ENCODE data around the gene TLCD4. TPM values are rescaled to one million over a fixed set of nuclear protein-coding genes. Genes with fewer than 3 reads are reported as not detected.

TLCD4 gene
- total and polyA plus RNA-seq, 2 of the 13 experiments (the other 11 are each of a cell fraction or from before 2014, with no cell fraction given) = 4.7 to 14.5 TPM

DNA sequence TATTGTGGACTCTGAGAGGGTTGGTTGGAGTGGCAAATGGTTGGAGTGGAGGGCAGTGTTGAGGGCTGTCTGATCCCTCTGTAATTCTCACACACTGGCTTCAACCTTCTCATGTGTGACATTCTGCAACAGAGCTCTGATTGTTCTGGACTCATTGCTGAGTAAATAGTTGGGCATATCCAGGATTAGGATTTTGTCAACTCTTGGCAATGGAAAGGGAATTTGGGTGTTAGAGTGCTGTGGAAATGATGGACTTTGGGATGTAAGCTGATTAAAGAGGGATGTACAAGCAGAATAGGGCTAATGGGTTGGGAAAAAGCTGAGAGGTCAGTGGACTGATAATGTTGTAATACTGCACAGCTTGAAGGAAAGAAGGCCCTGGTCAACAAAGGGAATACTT lies 16.5 kb downstream of the TLCD4 start (continued):
- TF ChIP-seq MIXL1 (CRISPR knock-in tag; IDR thresholded peaks at IDR 0.05) (0 out of 2 replicates have a peak, but pooled peaks have one; percentile 50), SMAD9 (CRISPR knock-in tag; IDR thresholded peaks at IDR 0.05) (no peak), SSRP1 (CRISPR knock-in tag; IDR thresholded peaks at IDR 0.05) (no peak), DR1 (CRISPR knock-in tag; IDR thresholded peaks at IDR 0.05) (no peak), RXRB (CRISPR knock-in tag; IDR thresholded peaks at IDR 0.05; ENCODE audit: borderline replicate concordance) (0 out of 2 replicates have a peak, but pooled peaks have one; percentile 16), XRCC5 (optimal IDR thresholded peaks at IDR 0.05; ENCODE audit: low read length) (no peak), ZNF670 (CRISPR knock-in tag; IDR thresholded peaks at IDR 0.05; ENCODE audit: borderline replicate concordance) (no peak), ZNF761 (CRISPR knock-in tag; conservative IDR thresholded peaks at IDR 0.05) (no peak), SATB2 (CRISPR knock-in tag; IDR thresholded peaks at IDR 0.05) (no peak), PAX8 (CRISPR knock-in tag; IDR thresholded peaks at IDR 0.05; ENCODE audit: borderline replicate concordance) (no peak), ZNF672 (CRISPR knock-in tag; IDR thresholded peaks at IDR 0.05) (no peak), ZNF674 (CRISPR knock-in tag; IDR thresholded peaks at IDR 0.05; ENCODE audit: low read depth) (no peak), GATAD2A (CRISPR knock-in tag; IDR thresholded peaks at IDR 0.05) (peak; percentile 35; the same call in 1 of the 2 replicates), ZNF331 (CRISPR knock-in tag; IDR thresholded peaks at IDR 0.05) (0 out of 2 replicates have a peak, but pooled peaks have one; percentile 36), YEATS4 (CRISPR knock-in tag; IDR thresholded peaks at IDR 0.05; ENCODE audit: borderline replicate concordance) (no peak), SALL2 (CRISPR knock-in tag; IDR thresholded peaks at IDR 0.05) (no peak), SOX13 (IDR thresholded peaks at IDR 0.05) (no peak), SOX13 (CRISPR knock-in tag; conservative IDR thresholded peaks at IDR 0.05 in 1 of 2, IDR thresholded peaks at IDR 0.05 in 1 of 2) (peak in 1 of 2 experiments; percentile 45; a peak in 1 of 4 replicates), SKI (IDR thresholded peaks at IDR 0.05; ENCODE audit: partially characterized antibody) (peak; percentile 15), ZNF720 (CRISPR knock-in tag; IDR thresholded peaks at IDR 0.05) (no peak), FOXM1 (CRISPR knock-in tag; IDR thresholded peaks at IDR 0.05) (no peak), AGO1 (IDR thresholded peaks at IDR 0.05; ENCODE audit: low read depth, low read length, poor library complexity, severe bottlenecking) (no peak), CC2D1A (CRISPR knock-in tag; IDR thresholded peaks at IDR 0.05) (no peak), ZNF232 (CRISPR knock-in tag; IDR thresholded peaks at IDR 0.05; ENCODE audit: borderline replicate concordance) (no peak), ZMYM4 (CRISPR knock-in tag; IDR thresholded peaks at IDR 0.05) (peak; percentile 64; the same call in 1 of the 2 replicates), ZBTB7A (CRISPR knock-in tag; IDR thresholded peaks at IDR 0.05) (no peak)
- TF ChIP-seq, protein P1, sequence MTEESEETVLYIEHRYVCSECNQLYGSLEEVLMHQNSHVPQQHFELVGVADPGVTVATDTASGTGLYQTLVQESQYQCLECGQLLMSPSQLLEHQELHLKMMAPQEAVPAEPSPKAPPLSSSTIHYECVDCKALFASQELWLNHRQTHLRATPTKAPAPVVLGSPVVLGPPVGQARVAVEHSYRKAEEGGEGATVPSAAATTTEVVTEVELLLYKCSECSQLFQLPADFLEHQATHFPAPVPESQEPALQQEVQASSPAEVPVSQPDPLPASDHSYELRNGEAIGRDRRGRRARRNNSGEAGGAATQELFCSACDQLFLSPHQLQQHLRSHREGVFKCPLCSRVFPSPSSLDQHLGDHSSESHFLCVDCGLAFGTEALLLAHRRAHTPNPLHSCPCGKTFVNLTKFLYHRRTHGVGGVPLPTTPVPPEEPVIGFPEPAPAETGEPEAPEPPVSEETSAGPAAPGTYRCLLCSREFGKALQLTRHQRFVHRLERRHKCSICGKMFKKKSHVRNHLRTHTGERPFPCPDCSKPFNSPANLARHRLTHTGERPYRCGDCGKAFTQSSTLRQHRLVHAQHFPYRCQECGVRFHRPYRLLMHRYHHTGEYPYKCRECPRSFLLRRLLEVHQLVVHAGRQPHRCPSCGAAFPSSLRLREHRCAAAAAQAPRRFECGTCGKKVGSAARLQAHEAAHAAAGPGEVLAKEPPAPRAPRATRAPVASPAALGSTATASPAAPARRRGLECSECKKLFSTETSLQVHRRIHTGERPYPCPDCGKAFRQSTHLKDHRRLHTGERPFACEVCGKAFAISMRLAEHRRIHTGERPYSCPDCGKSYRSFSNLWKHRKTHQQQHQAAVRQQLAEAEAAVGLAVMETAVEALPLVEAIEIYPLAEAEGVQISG (CRISPR knock-in tag; IDR thresholded peaks at IDR 0.05) = no peak
- TF ChIP-seq, protein P2, sequence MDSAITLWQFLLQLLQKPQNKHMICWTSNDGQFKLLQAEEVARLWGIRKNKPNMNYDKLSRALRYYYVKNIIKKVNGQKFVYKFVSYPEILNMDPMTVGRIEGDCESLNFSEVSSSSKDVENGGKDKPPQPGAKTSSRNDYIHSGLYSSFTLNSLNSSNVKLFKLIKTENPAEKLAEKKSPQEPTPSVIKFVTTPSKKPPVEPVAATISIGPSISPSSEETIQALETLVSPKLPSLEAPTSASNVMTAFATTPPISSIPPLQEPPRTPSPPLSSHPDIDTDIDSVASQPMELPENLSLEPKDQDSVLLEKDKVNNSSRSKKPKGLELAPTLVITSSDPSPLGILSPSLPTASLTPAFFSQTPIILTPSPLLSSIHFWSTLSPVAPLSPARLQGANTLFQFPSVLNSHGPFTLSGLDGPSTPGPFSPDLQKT (CRISPR knock-in tag; IDR thresholded peaks at IDR 0.05; ENCODE audit: borderline replicate concordance) = no peak
- TF ChIP-seq, protein P3, sequence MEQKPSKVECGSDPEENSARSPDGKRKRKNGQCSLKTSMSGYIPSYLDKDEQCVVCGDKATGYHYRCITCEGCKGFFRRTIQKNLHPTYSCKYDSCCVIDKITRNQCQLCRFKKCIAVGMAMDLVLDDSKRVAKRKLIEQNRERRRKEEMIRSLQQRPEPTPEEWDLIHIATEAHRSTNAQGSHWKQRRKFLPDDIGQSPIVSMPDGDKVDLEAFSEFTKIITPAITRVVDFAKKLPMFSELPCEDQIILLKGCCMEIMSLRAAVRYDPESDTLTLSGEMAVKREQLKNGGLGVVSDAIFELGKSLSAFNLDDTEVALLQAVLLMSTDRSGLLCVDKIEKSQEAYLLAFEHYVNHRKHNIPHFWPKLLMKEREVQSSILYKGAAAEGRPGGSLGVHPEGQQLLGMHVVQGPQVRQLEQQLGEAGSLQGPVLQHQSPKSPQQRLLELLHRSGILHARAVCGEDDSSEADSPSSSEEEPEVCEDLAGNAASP (CRISPR knock-in tag; IDR thresholded peaks at IDR 0.05; ENCODE audit: borderline replicate concordance) = no peak
